ENCODE data around the gene PDE4B.
"Not testable (repeated sequence)": the region's sequence is repeated elsewhere in the genome, so short reads cannot be mapped to it uniquely, and the experiment has no call there.

PDE4B gene

GRCh38 chr1:65814752-65815151, 22.1 kb downstream of the PDE4B start:
- no peak for DNase-seq (ENCODE audit: low spot score)

- no peak for DNase-seq (ENCODE audit: low spot score)
Observed at GRCh38 chr1:65817891-65818290, 25.2 kb downstream of the PDE4B start.

- no peak for DNase-seq (ENCODE audit: low spot score)
Observed at GRCh38 chr1:65818966-65819365, 26.3 kb downstream of the PDE4B start.

GRCh38 chr1:65820983-65821382, 28.3 kb downstream of the PDE4B start:
- DNase-seq (ENCODE audit: low spot score) = no peak

GRCh38 chr1:65821386-65821785, 28.7 kb downstream of the PDE4B start:
- DNase-seq (ENCODE audit: low spot score) = no peak

- DNase-seq (ENCODE audit: low spot score) = no peak
Observed at GRCh38 chr1:65824103-65824502, 31.4 kb downstream of the PDE4B start.

- DNase-seq (ENCODE audit: low spot score) = no peak
Observed at GRCh38 chr1:65825741-65826140, 33.0 kb downstream of the PDE4B start.

- no peak for DNase-seq (ENCODE audit: low spot score)
Observed at GRCh38 chr1:65826782-65827181, 34.1 kb downstream of the PDE4B start.

- no peak for DNase-seq (ENCODE audit: low spot score)
Observed at GRCh38 chr1:65827346-65827745, 34.7 kb downstream of the PDE4B start.

GRCh38 chr1:65830306-65830705, 37.6 kb downstream of the PDE4B start:
- DNase-seq (ENCODE audit: low spot score) = no peak

GRCh38 chr1:65832296-65832695, 39.6 kb downstream of the PDE4B start:
- no peak for DNase-seq (ENCODE audit: low spot score)

GRCh38 chr1:65836686-65837085, 44.0 kb downstream of the PDE4B start:
- no peak for DNase-seq (ENCODE audit: low spot score)

GRCh38 chr1:65840683-65841082, 48.0 kb downstream of the PDE4B start:
- DNase-seq (ENCODE audit: low spot score) = no peak

- no peak for DNase-seq (ENCODE audit: low spot score)
Observed at GRCh38 chr1:65844296-65844695, 51.6 kb downstream of the PDE4B start.

GRCh38 chr1:65844821-65845534, 52.3 kb downstream of the PDE4B start:
- DNase-seq (ENCODE audit: low spot score) = no peak

GRCh38 chr1:65845535-65846060, 52.9 kb downstream of the PDE4B start:
- no peak for DNase-seq (ENCODE audit: low spot score)

- DNase-seq (ENCODE audit: low spot score) = no peak
Observed at GRCh38 chr1:65846866-65847265, 54.2 kb downstream of the PDE4B start.

- DNase-seq (ENCODE audit: low spot score) = no peak
Observed at GRCh38 chr1:65850281-65850680, 57.6 kb downstream of the PDE4B start.

GRCh38 chr1:65856591-65856990, 63.9 kb downstream of the PDE4B start:
- DNase-seq (ENCODE audit: low spot score) = not testable (repeated sequence)

GRCh38 chr1:65866439-65866838, 73.7 kb downstream of the PDE4B start:
- DNase-seq (ENCODE audit: low spot score) = no peak

GRCh38 chr1:65872301-65872700, 79.6 kb downstream of the PDE4B start:
- no peak for DNase-seq (ENCODE audit: low spot score)

GRCh38 chr1:65878342-65878741, 85.6 kb downstream of the PDE4B start:
- DNase-seq (ENCODE audit: low spot score) = not testable (repeated sequence)

GRCh38 chr1:65880611-65881010, 87.9 kb downstream of the PDE4B start:
- DNase-seq (ENCODE audit: low spot score) = no peak

GRCh38 chr1:65881067-65881594, 88.4 kb downstream of the PDE4B start:
- no peak for DNase-seq (ENCODE audit: low spot score)
